HG02571 (cell line): ENCODE data around the gene GREM2.

Experiments used
- ATAC-seq: cut with Tn5 transposase; IDR thresholded peaks from one replicate; pipeline ENCODE4 v1.9.1; 2021; ENCODE audit warnings: mild to moderate bottlenecking, moderate library complexity; ENCODE audit not compliant: unreplicated experiment

Gene GREM2

GRCh38 chr1:240611619-240612480 lies at the start of gene GREM2:
Gene GREM2, minus strand, starts transcription at chr1:240612155. Its CDS starts 118,680 bp downstream, at chr1:240493475.
- peak; percentile 86 for ATAC-seq

GRCh38 chr1:240658312-240658960 lies 46.5 kb upstream of the GREM2 start:
- no peak for ATAC-seq

- ATAC-seq: no peak
Observed at GRCh38 chr1:240656531-240656930, 44.6 kb upstream of the GREM2 start.

GRCh38 chr1:240652961-240653409 lies 41.0 kb upstream of the GREM2 start:
- ATAC-seq: no peak

GRCh38 chr1:240652549-240652948 lies 40.6 kb upstream of the GREM2 start:
- ATAC-seq: no peak

- no peak for ATAC-seq
Observed at GRCh38 chr1:240650877-240651276, 38.9 kb upstream of the GREM2 start.

GRCh38 chr1:240649733-240650721 lies 38.1 kb upstream of the GREM2 start:
- no peak for ATAC-seq

- no peak for ATAC-seq
Observed at GRCh38 chr1:240646571-240647240, 34.8 kb upstream of the GREM2 start.

- ATAC-seq: no peak
Observed at GRCh38 chr1:240644732-240645131, 32.8 kb upstream of the GREM2 start.

GRCh38 chr1:240635466-240636256 lies 23.7 kb upstream of the GREM2 start:
- no peak for ATAC-seq

- ATAC-seq: no peak
Observed at GRCh38 chr1:240630409-240630808, 18.5 kb upstream of the GREM2 start.

- ATAC-seq: no peak
Observed at GRCh38 chr1:240621249-240621648, 9.3 kb upstream of the GREM2 start.

GRCh38 chr1:240619906-240620621 lies 8.1 kb upstream of the GREM2 start:
- ATAC-seq: no peak

GRCh38 chr1:240619357-240619756 lies 7.4 kb upstream of the GREM2 start:
- ATAC-seq: no peak

- ATAC-seq: no peak
Observed at GRCh38 chr1:240618946-240619345, 7.0 kb upstream of the GREM2 start.

- ATAC-seq: no peak
Observed at GRCh38 chr1:240616018-240616417, 4.1 kb upstream of the GREM2 start.

- no peak for ATAC-seq
Observed at GRCh38 chr1:240613356-240614142, 1.6 kb upstream of the GREM2 start.

GRCh38 chr1:240612811-240613210 lies 856 bp upstream of the GREM2 start:
- no peak for ATAC-seq
